Stimulated activated CD8-positive, alpha-beta memory T cell treated with anti-CD3 and anti-CD28 coated beads, Interleukin-4, amount 100 ng/mL, for 1 hour (primary cell): ENCODE measurements around the gene KLHL2.
"Not testable (repeated sequence)": the region's sequence is repeated elsewhere in the genome, so short reads cannot be mapped to it uniquely, and the experiment has no call there.

ENCODE experiments used
- DNase-seq, 2 donors: peaks; one replicate each; pipeline ENCODE4 v3.0.0-alpha.2; 2020; ENCODE audit warnings: low read depth in 2 of 2, low spot score in 1 of 2

The KLHL2 gene

GRCh38 chr4:165286619-165287340, 79.4 kb downstream of the KLHL2 start:
- DNase-seq, result not testable (repeated sequence)

DNA sequence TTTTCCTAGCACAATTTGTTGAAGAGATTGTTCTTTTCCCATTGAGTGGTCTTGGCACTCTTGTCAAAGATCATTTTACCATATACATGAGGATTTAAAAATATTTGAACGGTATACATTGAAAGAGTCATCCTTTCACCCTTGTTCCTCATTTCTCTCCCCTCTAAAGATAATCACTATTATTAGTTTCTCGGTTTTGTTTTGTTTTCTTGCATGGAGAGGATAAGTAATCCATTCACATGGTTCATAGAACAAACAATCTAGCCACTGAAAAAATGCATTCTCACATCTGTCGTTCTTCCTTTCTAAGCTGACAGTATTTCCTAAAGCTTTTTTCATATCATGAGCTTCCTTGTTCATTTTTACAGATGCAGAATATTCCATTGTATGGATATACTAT, 80.9 kb downstream of the KLHL2 start:
- no peak for DNase-seq

DNA sequence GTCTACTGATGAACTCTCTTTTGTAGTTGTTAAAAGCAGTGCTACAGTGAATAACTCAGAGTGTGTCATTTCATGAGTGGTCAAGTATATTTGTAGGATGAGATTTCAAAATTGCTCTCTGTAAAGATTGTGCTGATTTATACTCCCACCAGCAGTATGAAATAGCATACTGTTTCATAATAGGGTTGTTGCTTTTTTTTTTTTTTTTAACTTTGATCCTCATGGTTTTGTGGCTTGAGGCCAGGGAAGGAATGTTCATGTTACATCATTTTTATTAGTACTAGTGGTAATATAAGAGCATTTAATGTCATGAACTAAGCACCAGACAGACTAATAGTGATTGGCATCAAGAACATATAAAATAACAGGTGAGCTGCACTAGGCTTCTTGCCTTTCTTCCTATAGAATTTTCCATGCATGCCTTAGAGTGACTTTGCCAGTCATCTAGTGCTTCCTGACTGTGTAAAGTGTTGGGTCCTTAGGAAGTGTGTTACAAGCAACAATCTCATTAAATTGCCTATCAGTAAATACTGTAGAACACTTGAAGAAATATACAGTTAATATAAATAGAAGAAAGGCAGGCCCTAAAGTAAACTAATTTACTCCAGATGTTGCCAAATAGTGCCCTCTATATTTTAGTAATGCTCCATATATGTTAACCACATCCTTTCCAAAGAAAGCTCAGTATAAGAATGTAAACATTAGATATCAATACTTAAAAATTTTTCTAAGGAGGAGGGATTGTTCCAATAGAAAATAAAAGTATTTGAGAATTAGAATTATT, 81.5 kb downstream of the KLHL2 start:
- DNase-seq, result no peak

DNA sequence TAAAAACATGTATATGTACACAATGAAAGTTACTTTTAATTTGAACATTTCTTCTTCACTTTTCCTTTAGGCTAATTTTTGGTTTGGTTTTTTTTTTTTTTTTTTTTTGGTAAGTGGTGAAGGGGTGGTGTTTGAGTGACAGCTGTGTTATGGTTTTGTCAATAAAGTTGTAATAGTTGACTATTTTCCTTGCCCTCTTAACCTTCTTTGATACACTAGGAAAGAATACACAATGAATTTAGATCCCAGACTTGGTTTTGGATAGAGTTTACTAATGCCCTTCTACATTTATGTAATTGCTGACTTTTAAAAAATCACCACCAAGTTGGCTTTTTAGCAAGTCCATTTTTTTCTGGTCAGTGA, 82.0 kb downstream of the KLHL2 start:
- no peak for DNase-seq

DNA sequence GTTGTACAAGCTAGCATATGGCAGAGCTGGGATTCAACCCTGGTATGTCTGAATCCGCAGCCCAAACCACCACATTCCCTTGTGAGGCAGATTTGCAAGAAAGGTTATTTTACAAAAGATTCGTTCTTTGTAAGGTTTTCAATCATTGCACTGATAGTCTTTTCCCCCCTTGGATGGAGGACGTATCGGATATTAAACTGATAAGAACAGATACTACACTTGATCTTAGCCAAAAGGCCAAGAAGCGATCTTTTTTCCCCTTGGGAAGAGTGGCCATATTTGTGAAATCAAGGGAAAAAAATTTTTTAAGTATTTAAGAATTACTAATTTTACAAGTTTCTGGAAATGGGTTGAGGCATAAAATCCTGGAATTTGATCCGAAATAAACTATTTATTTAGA, 85.7 kb downstream of the KLHL2 start:
- no peak for DNase-seq

GRCh38 chr4:165293927-165294649, 86.7 kb downstream of the KLHL2 start:
- no peak for DNase-seq

GRCh38 chr4:165294907-165295306, 87.5 kb downstream of the KLHL2 start:
- DNase-seq, result no peak

- no peak for DNase-seq
Measured at GRCh38 chr4:165297626-165298025, 90.3 kb downstream of the KLHL2 start.

DNA sequence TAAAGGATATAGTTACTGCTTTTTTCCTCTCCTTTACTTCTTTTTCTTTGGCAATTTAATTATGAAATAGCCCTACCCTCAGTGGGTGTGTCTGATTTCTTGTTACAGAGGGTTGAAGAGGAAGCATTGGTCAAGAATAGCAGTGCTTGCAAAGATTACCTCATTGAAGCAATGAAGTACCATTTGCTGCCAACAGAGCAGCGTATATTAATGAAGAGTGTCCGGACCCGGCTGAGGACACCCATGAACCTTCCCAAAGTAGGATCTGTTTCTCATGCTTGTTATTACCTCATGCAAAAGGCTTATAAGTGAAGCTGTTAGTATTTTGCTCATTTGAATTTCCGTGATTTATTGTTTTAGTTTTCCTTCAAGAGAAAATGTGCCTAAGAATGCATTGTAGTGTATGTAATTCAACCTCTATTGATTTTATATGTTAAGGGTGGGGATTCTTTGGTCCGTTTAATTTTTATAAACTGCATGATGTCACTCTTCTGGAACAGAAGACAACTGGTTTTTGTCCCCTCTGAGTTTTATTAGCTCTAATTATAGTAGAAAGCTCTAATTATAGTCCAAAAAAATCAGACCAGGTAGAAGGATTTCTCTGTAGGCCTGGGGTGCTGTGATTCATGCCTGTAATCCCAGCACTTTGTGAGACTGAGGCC, 92.2 kb downstream of the KLHL2 start:
- no peak for DNase-seq

DNA sequence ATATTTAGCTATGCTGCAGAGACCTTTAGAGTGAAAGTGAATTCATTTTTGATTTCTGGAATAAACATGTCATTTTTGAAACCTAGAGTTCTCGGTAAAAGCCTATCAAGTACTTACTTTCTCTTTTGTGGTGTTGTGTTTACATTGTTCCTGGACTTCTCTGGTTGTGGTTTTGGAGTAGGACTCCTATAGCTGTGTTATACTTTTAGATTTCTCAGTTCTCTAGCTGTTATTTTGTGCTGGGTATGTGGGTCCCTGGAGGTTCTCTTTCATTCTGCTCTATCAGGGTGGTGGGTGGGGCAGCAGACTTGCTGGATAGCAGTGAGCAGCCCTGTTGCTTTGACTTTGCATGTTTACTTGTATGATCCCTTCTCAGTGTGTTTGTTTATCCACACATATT, 94.5 kb downstream of the KLHL2 start:
- no peak for DNase-seq

DNA sequence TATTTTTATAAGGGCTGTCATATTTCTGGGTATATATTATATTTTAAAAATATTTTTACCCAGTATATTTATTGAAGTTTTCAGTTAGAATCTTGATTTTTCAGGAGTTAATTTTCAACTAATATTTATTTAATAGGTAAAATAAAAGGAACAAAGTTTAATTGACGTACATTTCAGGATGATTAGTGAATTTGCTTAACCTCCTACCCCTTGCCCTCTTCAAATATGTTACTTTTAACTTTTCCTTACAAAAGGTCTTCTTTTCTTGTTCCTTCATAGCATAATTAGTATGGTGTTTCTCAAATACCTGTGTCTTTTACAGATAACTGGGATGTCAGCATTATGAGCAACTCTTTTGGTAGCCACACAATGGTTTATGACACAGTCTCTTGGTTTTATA, 95.3 kb downstream of the KLHL2 start:
- DNase-seq, result no peak

- no peak for DNase-seq
Measured at GRCh38 chr4:165308166-165308565, 100.8 kb downstream of the KLHL2 start.

GRCh38 chr4:165308606-165309005, 101.2 kb downstream of the KLHL2 start:
- DNase-seq, result no peak

GRCh38 chr4:165309456-165309855, 102.1 kb downstream of the KLHL2 start:
- no peak for DNase-seq

DNA sequence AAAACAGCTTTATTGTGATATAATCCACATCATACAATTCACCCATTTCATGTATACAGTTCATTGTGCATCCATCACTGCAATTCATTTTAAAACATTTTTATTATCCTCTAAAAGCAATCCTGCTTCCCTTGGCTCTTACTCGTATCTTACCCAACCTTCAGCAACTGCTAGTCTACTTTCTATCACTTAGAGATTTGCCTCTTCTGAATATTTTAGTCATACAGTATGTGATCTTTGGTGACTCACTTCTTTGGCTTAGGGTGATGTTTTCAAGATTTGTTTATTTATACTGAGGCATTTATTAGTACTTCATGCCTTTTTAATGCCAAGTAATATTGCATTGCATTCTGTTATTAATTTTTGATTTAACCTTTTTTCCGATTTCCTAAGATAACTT, 105.1 kb downstream of the KLHL2 start:
- DNase-seq, result no peak

DNA sequence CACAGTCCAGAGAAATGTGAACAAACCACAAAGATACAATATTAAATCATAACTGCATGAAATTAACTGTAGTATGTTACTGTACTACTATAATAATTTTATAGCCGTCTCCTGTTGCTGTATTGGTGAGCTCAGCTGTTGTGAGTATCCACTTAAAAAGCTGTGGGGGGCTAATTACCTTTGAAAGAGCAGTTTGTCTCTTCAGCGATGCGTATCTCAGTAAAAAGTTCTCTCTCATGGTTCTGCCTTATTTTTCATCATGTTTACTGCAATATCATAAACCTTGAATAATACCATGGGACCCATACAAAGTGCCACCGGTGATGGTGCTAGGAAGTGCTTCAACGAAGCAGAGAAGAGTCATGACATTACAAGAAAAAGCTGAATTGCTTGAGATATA, 111.7 kb downstream of the KLHL2 start:
- DNase-seq, result no peak

GRCh38 chr4:165319509-165319908, 112.1 kb downstream of the KLHL2 start:
- DNase-seq, result no peak

DNA sequence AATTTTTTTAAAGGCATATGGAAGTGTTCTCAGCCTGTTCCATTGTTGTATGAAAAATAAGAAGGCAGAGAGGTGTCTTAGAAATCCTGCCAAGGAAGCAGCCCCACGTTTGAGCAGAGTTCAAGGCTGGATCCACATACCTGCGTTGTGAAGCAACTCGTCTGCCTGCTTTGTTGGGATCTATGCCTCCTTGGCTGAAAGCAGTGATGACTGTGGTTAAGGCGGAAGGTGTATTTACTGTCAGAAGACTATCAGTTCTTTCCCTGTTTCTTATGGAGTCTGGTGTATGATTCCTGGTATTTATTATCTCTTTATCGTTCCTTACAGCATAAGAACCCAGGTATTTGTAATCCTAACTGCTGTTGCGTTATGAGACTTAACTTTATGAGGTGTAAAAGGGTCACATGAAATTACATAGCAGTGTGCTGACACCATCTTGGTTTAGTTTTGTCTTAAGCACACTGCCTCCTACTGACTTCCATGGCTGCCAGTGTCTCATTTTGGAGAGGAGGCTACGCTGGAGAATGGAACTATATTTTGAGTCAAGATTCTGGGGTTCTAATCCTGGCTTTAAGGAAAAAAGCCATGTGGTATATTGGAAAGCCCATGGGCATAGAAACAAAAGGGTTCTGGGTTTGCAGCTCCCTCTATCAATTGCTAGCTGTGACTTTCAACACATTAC, 117.0 kb downstream of the KLHL2 start:
- DNase-seq, result no peak

DNA sequence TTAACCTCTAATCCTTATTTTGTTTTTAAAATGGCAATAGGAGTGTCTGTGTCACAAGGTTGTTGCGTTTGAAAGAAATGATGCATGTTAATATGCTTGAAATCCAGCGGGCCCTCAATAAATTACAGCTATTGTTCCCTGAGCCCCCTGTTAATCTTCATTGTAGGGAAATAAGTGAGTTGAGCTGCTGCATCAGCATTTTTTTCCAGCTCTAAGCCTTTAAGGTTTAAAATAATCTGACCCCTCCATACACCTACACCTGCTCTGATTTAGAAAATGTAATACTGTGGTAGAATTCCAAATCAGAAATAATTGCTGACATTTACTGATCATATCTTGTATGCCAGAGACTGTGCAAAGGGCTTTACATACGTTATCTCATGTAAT, 117.5 kb downstream of the KLHL2 start:
- DNase-seq, result no peak

DNA sequence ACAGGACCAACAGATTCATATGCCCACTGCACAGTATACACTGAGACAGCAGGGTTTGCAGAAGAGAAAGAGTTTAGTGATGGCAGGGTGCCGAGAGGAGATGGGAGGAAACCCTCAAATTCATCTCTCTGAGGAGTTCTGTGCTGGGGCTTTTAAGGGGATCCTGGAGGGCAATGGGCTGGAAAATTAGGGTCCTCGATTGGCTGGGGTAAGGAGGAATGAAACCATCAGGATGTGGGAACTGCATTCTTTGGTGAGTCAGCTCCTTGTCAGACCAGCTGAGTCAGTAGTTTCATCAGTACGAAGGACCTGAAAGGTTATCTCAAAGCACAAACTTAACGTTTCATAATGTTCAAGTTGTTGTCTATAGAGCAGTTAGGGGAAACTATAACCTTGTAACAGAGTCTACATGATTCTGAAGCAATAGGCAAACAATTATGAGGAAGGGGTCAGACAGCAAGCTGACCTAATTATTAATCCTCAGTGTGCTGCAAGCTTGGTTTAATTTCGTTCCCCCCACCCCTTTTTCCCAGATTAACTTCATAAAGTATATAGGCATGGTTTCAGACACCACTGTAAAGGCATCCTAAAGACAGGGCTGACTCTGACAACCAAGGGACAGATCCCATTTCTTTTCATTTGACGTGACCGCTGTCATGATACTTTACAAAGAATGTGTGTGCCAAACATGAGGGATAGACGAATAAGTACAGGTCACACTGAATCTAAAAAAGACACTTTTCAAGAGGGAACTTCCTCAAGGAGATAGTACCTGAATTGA, 118.6 kb downstream of the KLHL2 start:
- DNase-seq, result no peak
